HG03571 (cell line): ENCODE data around the gene MT1G.
"Not testable (repeated sequence)": the region's sequence is repeated elsewhere in the genome, so short reads cannot be mapped to it uniquely, and the experiment has no call there.

Experiments
- ATAC-seq: cut with Tn5 transposase; IDR thresholded peaks from one replicate; pipeline ENCODE4 v1.9.1; 2021; ENCODE audit not compliant: unreplicated experiment

Gene MT1G

DNA sequence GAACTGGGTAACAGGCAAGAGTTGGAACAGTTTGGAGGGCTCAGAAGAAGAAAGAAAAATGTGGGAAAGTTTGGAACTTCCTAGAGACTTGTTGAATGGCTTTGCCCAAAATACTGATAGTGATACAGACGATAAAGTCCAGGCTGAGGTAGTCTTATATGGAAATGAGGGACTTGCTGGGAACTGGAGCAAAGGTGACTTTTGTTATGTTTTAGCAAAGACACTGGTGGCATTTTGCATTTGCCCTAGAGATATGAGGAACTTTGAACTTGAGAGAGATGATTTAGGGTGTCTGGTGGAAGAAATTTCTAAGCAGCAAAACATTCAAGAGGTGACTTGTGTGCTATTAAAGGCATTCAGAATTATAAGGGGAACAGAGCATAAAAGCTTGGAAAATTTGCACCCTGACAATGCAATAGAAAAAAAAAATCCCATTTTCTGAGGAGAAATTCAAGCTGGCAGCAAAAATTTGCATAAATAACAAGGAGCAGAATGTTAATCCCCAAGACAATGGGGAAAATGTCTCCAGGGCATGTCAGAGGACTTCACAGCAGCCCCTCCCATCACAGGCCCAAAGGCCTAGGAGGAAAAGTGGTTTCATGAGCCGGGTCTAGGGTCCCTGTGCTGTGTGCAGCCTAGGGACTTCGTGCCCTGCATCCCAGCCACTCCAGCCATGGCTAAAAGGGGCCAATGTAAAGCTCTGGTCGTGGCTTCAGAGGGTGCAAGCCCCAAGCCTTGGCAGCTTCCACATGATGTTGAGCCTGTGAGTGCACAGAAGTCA lies 46.0 kb downstream of the MT1G start:
- not testable (repeated sequence) for ATAC-seq

DNA sequence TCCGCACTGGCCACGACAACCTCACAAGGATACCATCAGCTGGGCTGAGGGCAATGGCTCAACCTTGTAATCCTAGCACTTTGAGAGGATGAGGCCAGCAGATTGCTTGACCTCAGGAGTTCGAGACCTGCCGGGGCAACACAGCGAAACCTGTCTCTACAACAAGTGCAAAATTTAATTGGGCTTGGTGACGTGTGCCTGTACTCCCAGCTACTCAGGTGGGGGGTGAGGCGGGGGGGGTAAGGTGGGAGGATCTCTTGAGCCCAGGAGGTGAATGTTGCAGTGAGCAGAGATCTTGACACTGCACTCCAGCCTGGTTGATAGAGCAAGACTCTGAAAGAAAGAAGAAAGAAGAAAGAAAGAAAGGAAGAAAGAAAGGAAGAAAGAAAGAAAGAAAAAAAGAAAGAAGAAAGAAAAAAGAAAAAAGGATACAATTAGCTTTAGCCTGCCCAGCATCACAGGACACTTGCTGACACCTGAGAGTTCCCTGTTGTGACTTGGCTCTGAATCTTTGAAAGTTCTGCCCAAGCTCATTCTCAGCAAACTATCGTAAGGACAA lies 47.4 kb downstream of the MT1G start:
- no peak for ATAC-seq

DNA sequence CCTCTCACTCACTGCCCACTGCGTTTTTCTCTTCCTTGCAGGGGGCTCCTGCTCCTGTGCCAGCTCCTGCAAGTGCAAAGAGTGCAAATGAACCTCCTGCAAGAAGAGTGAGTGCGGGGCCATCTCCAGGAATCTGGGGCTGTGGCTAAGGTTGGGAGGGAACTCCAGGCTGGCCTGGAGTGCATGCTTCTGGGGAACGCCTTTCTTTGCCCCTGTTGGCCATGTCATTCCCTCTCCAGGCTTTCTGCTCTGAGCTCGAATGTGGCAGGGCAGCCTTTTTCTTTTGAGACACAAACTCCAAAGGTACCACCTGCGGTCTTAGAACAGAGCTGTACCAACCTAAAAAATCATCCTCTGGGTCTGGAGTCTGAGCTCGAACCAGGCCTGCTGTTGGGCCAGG lies 49.7 kb downstream of the MT1G start:
- ATAC-seq: no peak

GRCh38 chr16:56617212-56618085 lies 50.4 kb downstream of the MT1G start:
- no peak for ATAC-seq
